Stimulated activated naive CD8-positive, alpha-beta T cell treated with anti-CD3 and anti-CD28 coated beads, Interleukin-15, Interleukin-2, amounts not matched to agents 100 U/mL and 50 U/mL, for 24 hours (primary cell): ENCODE data around the gene MYH7B.

Experiments
- ATAC-seq: fragments of 150-1000 bp; cut with Tn5 transposase; one replicate; pipeline ENCODE4 v1.10.0; 2021
- DNase-seq: peaks from one replicate; pipeline ENCODE4 v3.0.0; 2021

MYH7B gene

DNA sequence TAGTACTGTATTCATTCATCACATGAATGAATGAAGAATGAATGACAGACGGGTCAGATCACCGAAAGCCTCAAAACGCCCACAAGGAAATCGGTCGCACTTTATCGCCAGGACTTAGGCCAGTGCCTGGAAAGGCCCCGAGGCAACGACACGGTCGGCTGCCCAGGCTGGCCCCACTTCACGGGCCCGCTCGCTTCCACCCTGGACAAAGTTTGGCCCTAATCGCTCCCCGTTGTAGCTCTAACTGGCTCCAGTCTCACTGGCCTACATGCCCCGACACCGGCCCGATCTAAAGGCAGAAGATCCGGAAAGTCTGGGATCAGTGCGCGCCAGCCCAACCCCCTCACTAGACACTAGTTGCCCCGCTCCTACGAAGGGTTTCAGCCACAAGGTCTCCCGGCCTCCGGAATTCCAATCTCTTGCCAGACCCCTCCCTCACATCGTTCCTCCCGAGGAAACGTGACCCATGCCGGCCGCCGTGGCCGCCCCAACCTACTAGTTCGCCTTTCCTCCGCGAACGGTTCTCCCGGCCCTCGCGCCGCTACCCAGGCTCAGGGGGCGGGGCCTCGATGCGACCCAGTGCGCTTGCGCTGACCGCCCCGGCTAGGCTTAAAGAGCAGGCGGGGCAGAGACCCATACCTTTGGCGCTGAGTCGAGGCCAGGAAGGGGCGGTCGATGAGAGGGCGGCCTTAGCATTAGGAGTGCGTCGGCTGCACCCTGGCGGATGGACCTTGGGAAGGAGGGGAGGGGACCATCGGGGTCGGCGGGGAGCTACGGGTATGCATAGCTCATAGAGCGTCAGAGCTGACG lies at the start of gene MYH7B, which contains the start of gene GSS:
MYH7B (plus strand) TSS at position 638 of the 810 bp plus-strand sequence. CDS start 22,138 bp downstream, outside the sequence.
GSS (minus strand) TSS at position 576 of the 810 bp plus-strand sequence. CDS start 3,954 bp downstream, outside the sequence.
- peak; percentile 96 for ATAC-seq
- DNase-seq: peak; percentile 99

DNA sequence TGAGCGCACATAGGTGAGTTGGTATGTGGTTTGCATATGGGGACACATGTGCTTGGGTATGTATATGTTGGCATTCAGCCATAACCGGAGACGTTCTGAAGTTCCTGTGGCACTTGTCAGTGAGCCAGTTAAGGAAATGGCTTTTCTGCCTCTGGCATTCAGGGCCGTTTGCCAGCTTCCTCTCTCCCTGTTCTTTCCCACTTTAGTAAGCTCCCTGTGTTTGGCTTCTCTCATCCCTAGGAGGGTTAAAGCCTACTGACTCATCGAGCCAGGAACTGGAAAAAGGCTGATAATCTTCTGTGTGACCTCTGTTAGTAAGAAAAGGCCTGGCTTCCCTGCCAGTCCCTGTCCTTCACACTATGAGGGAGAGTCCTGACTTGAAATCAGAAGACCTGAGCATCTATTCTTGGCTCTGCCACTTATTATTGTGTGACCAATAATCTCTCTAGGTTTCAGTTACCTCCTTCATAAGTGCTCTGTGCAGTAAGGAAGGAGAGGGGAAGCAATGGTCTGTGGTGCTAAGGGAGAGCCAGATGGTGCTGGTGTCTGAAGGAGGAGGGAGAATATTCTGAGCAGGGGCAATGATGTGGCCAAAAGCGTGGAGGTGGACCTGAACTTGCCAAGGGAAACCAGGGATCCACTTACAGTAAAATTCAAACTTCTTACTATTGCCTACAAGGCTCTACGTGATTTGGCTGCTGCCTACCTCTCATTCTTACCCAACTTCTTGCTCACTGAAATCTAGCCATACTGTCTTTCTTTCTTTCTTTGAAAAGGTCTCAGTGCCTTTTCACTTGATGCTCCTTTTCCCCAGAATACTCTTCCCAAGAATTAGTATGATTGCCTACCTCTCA lies 47.8 kb upstream of the MYH7B start:
- no peak for ATAC-seq
- no peak for DNase-seq

DNA sequence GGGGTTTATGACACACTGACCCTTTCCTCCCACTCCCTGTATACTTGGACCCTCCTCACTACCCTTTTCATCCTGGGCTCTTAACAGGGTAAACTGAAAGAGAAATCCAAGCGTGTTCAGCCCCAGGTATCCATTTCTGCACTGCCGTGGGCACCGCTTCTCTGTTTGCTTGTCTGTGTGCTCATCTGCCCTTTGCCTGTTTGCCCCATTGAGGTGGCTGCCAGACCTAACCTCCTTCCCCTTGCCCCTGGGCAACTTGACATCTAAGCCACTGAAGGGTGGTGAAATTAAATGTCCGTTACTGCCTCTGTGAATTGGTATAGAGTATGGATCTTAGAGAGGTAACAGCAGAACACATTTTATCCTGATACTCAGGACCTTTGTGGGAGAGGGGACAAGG lies 40.5 kb upstream of the MYH7B start:
- ATAC-seq (no peak), DNase-seq (no peak)

DNA sequence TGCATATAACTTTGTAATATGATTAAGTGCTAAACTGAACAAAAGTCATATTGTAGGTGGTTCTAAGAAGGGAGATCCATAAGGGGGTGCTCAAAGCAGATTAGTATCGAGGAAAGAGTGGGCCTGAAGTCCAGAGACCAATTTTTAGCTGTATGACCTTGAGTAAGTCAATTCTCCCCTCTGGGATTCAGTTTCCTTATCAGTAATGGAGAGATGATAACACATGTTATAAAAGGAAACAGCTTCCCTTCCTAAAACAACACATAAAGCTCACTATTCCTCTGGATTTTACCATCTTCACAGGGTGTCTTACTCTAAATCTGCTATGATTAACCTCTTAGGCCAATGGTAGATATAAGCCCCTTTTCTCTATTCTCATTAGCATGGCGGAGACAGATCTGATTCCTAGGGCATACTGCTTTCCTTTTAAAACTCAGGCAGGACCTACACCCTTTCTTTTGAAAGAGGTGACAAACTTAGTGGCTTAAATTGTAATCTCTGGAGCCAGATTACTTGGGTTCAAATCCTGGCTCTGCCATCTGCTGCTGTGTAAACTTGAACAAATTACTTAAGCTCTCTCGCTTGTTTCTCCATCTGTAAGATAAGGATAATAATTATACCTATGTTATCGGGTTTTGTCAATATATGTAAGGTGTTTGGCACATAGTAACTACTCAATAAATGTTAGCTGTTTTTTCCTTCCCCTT lies 39.8 kb upstream of the MYH7B start:
- DNase-seq (no peak), ATAC-seq (no peak)

DNA sequence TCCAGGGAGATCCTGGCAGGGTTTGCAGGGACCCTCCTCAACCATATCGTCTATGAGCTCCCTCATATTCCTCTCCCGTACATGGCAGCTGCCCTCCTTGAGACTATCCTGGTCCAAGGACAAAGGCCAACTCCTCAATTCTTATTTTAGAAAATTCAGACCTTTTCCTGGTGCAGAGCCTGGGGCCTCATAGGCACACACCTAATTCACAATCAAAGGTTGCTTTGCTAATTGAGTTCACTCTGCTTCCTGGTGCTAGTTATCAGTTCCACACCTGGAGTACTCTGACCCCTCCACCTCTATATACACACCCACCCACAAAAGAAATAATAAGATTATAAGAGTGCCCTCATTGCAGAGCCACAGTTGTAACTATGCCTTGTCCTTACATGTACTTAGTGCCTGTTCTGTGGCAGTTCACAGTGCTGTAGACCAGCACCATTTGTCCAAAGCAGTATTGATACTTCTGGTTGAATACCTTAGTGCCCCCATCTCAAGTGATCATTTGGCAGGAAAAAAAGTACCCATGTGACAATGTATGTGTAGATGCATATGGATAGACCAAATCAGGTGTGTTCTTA lies 38.8 kb upstream of the MYH7B start:
- ATAC-seq (no peak), DNase-seq (no peak)

DNA sequence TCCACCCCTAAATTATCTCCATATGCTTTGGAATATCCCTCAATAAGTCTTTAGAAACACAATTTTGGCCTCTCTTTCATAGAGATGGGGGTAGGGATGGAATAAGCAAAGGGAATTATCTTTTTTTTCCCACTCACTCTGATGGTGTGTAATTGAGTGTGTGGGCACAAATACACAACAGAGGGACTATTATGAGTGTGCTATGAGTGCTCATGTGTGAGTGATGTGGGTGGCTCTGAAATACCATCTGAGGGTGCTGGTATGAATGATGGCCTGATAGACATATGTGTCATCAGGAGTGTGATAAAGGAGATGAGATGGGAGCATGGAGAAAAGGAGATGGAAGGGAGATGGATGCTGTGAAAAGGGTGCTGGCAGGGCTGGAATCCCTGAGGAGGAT lies 35.6 kb upstream of the MYH7B start:
- ATAC-seq: peak; percentile 70

DNA sequence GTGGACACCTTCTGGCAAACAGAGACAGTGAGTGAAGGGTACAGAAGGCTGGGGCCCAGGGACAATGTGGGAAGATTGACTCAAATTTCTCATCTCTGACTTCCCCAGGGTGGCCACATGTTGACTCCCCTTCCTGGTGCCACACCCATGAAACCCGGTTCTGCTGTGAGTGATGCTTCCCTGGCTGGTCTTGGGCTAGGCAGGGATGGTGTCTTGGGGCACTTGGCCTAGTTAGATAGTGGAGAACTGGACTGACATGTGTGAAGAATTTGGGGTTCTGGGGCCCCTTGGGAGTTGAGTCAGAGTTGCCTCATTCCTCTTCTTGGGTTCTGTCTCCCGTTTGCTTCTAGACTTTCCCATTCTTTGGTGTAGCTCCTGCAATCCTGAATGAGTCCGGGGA lies 34.2 kb upstream of the MYH7B start:
- no peak for DNase-seq
- peak; percentile 17 for ATAC-seq

More for the DNA sequence above, 35.6 kb upstream of the MYH7B start:
- no peak for DNase-seq

DNA sequence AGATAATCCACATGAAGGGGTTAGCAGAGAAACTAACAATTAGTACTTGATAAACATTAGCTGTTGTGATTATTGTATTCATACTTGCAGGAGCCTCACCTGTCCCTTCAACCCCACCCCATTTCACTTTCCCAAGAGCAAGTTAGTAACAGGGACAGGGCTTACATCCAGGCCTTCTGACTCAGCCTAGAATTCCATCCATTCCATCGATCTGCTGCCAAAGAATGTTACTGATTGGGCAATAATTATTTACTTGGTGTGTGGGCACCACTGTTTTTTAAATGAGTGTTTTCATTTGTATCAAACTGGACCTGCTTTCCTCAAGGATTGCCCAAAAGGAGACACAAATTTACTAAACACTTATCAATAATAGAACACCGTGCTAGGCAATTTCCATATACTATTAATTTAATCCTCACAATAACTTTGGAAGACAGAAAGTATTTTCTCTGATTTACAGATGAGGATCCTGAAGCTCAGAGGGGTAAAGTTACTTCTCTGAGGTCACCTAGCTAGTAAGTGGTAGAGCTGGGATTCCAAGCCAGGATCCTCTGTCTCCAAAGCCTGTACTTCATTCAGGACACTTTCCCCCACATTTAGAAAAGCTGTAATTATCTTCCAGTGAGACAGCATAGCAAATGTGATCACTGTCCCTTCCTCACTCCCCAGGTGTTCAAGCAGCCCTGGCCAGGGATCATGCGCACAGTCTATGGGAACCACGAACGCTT lies 32.9 kb upstream of the MYH7B start:
- ATAC-seq: no peak

DNA sequence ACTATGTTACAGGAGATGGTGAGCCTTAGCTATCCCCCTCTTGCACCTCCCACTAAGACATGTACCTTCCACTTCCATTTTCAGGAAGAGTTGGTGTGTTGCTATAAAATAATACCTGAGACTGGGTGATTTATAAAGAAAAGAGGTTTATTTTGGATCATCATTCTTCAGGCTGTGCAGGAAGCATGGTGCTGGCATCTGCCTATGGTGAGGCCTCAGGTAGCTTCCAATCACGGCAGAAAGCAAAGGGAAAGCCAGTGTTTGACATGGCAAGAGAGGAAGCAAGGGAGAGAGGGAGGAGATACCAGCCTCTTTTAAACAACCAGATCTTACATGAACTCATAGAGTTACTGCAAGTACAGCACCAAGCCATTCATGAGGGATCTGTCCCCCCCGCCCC lies 32.3 kb upstream of the MYH7B start:
- ATAC-seq (no peak), DNase-seq (no peak)

More for the DNA sequence above, 32.9 kb upstream of the MYH7B start:
- DNase-seq: no peak

DNA sequence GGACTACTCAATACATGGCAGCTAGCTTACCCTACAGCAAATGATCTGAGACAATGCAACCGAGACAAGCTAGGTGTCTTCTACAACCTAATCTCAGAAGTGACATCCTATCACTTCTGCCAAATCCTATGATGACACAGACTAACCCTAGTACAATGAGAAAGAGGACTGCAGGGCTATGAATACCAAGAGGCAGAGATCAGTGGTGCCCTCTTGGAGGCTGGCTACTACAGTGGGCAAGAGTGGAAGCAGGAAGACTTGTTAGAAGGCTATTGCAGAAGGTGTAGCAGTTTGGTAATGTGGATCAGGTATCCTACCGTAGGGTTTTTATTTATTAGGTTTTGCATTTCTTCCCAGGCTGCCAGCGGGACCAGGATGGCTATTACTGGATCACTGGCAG lies 30.3 kb upstream of the MYH7B start:
- DNase-seq (no peak), ATAC-seq (no peak)

DNA sequence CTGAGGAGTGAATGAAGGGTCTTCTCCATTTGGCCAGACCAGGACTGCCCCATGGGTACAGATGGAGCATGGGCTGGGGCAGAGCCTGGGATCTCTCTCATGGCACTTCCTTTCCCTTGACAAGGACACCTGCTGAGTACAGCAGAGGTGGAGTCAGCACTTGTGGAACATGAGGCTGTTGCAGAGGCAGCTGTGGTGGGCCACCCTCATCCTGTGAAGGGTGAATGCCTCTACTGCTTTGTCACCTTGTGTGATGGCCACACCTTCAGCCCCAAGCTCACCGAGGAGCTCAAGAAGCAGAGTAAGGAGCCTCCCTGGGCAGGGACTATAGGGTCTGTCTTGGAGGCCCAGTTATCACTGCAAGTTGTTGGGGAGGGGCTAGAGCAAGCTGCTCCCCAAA lies 29.7 kb upstream of the MYH7B start:
- ATAC-seq (no peak), DNase-seq (no peak)

DNA sequence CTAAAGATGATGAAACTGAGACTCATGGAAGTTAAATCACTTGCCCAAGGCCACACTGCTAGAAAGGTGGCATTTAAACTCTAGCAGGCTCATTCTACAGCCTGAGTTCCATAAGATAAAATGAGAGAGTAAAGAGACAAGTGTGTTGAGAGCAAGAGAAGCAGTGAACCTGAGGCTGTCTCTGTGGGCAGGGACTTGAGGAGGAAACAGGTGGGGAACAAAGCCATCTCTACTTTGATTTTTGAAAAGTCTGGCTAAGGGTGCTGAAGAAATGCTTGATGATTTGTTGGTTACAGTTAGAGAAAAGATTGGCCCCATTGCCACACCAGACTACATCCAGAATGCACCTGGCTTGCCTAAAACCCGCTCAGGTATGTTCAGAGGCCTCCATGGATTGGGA lies 29.1 kb upstream of the MYH7B start:
- no peak for DNase-seq

DNA sequence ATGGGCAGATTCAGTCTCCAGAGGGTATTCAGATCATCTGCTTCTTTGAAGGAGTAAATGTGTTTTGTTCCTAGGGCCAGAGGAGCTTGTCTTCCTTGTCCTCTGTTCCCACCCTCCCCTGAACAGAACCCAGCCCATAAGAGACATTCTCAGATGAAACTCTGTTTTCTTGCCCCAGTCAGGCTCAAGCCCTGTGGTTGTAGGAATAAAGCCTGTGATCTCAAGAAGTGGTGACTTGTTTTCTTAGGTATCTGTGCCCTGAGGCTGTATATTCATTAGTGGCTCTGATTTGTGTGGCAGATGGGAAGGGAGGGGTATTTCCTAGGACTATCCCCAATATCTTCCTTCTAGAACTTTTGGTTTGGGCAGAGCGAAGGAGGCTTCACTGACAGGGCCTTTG lies 27.9 kb upstream of the MYH7B start:
- no peak for ATAC-seq
- no peak for DNase-seq

More for the DNA sequence above, 29.1 kb upstream of the MYH7B start:
- ATAC-seq: no peak

DNA sequence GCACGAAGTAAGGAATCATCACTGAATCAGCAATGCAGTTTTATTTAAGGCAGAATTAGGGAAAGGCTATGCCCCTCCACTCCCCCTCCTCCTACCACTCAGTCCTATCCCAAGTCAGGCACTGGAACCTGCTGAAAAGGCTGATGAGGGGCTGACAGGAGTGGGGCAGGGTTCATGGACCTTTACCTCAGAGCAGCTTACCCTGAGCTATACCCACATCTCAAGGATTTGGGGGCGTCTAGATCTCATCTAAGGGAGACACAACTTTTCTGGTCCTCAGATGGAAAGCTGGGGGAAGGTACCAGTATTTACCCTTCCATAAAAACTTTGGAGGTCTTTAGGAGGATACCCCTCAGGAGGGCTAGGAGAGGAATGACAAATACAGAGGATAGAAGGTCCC lies 27.3 kb upstream of the MYH7B start:
- no peak for DNase-seq
- ATAC-seq: no peak

DNA sequence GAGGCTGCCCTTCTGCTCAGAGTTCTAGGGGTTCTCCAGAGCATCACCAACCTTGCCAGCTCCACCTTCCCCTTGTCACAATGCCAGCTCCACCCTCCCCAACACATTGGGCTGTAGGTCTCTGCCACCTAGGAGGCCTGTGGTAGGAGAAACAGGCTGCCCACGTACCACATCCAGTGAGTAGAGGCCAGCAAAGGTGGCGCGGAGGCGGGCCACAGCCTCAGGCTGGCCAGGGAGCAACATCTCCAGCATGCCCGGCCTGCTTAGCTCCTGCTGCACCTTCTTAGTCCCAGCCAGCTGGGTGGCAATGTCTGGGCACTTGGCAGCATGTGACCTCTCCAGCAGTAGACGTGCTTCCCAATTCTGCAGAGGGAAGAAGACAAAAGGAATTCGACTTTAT lies 23.9 kb upstream of the MYH7B start:
- no peak for ATAC-seq
- DNase-seq: no peak

DNA sequence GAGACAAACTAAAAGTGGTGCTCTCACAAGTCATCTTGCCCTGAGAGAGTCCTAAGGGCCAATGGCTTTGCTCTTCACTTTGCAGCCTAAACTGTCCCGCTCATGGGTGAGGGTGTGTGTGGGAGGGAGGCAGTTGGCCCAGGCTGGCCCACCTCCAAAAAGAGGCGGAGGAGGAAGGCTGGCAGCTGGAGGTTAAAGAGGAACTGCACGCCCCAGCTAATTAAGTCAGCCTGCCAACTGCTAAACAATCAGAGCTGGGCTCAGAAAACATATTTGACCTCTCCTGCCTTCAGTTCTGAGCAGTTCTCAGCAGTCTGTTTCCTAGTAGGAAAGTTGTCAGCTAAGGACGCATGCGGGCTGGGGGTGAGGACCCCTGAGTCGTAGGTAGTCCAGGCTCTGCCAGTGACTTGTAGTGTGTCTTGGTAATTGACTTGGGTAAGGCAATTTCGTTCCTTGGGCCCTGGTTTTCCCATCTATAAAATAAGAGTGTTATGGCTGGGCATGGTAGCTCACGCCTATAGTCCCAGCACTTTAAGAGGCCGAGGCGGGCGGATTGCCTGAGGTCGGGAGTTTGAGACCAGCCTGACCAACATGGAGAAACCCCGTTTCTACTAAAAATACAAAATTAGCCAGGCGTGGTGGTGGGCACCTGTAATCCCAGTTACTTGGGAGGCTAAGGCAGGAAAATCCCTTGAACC lies 17.1 kb upstream of the MYH7B start:
- ATAC-seq: no peak
- no peak for DNase-seq

DNA sequence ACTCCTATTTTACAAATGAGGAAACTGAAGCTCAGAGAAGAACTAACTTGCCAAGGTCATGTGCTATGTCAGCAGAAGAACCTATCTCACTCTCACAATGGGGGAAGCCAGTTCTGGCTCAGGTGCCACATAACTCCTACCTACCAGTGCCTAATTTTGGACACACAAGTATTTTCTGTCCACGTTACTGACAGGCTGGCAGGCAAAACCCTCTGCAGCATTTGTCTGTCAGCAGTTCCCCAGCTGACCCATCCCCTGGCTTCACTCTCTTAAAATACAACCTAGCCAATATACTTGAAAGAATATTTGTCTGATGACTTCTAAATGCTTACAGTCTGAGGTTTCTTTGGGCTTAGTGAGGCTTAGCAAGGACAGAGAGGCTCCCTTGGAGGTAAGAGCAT lies 15.6 kb upstream of the MYH7B start:
- DNase-seq (no peak), ATAC-seq (no peak)

DNA sequence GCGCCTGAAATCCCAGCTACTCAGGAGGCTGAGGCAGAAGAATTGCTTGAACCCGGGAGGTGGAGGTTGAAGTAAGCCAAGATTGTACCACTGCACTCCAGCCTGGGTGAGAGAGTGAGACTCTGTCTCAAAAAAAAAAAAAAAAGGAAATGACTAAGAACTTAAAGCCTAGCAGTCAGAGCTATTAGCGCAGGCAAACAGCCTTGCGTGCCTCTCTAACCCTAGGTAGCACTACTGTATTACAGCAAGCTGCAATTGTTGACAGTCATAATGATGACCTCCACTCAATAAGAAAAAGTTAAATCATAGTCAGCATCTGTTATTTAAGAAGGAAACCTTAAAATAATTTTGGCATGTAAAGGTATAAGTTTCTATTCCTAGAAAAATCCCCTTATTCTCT lies 14.4 kb upstream of the MYH7B start:
- DNase-seq (no peak), ATAC-seq (no peak)

DNA sequence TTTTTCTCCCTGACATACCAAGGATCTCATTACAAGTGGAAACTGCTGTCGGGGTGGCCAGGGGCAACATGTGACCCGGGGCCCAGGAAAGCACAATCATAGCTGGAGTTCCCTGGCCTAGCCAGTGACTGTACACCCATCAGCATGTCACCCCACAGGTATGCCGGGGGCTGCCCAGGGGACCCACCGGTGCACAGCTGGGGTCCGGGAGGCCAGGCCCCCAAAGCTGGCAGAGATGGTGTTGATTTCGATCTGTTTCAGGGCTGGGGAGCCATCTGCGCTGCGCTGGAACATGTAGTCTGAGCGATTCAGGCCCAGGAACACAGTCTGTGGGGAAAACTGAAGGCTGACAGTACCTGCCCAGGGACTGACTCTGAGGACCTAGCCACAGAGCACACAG lies 13.4 kb upstream of the MYH7B start:
- ATAC-seq (no peak), DNase-seq (no peak)

DNA sequence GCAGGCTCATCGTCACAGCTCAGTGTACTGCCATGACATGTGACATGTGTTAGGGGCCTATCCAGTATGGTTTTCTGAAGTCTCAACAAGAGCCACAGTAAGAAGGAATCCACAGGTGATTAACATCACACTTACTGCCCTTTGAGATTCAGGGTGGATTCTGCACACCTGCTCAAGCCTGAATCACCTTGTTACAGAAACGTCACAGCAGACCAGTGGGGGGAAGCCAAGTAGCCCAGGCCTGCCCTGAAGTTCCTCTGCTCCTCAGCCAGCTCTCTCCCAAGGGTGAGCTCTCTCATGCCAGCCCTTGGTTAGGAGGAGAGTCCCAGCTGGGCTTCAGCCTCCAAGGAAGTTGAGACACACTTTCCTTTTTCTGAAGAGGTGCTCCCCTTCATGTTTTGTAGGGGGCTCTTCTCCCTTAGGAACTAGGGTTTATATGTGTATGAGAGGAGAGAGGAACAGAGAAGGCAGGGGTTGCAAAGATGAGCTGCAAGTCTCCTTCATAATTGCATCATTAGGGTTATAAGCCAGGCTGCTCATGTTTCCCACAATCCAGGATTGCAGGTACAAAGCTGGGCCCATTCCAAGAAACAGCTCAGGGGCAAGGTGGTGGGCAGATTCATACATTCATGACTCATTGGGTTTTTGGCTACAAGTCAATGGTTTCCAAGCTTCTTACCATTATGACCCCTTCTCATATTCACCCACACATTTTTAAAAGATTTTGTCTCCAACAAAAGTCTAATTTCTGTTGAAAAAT lies 11.7 kb upstream of the MYH7B start:
- DNase-seq (no peak), ATAC-seq (no peak)
